Measurements from ENCODE around the gene PPP2R2C.

Gene PPP2R2C

GRCh38 chr4:6405397-6405706 lies 67.1 kb downstream of the PPP2R2C start:
- H3K27me3 ChIP-seq (ENCODE audit: insufficient read depth, low read length, poor library complexity, severe bottlenecking): no peaks in the 10 kb centered on the region
- no peaks in the 10 kb centered on the region for H3F3A ChIP-seq (ENCODE audit: low read depth)
- no peak overlapping the region for H2AFZ ChIP-seq (ENCODE audit: low read length)
- H3K4me3 ChIP-seq (ENCODE audit: low read length, poor library complexity, severe bottlenecking): no peak overlapping the region
- no peaks in the 10 kb centered on the region for H3K36me3 ChIP-seq (ENCODE audit: insufficient read depth, low read length)
- H4K20me1 ChIP-seq (ENCODE audit: insufficient read depth, low read length, poor library complexity, severe bottlenecking): no peaks in the 10 kb centered on the region
- H3K9me3 ChIP-seq (ENCODE audit: insufficient read depth, low read depth, low read length): no peaks in the 10 kb centered on the region
- no peak for TF ChIP-seq CTCF (conservative IDR thresholded peaks at IDR 0.05; ENCODE audit: low read length)
- no peak for TF ChIP-seq EZH2phosphoT487 (IDR thresholded peaks at IDR 0.05; ENCODE audit: borderline replicate concordance)
- no peaks in the 10 kb centered on the region for H3K9me2 ChIP-seq (replicated peaks; ENCODE audit: low read depth, low read length)
- no peaks in the 10 kb centered on the region for H3K4me1 ChIP-seq (ENCODE audit: insufficient read depth, low read length, poor library complexity, severe bottlenecking)
- H3K9ac ChIP-seq (ENCODE audit: low read depth, low read length, poor library complexity, severe bottlenecking): no peak overlapping the region
- no peak overlapping the region for H3K4me2 ChIP-seq (ENCODE audit: low read depth, low read length, poor library complexity, severe bottlenecking)
- H3K79me2 ChIP-seq (ENCODE audit: insufficient read depth, low read length): no peaks in the 10 kb centered on the region

- Histone ChIP-seq H2AFZ (ENCODE audit: low read length) (no peak overlapping the region), H3K79me2 (ENCODE audit: insufficient read depth, low read length) (no peaks in the 10 kb centered on the region), H3K9me3 (ENCODE audit: insufficient read depth, low read depth, low read length) (no peaks in the 10 kb centered on the region), H3K27me3 (ENCODE audit: insufficient read depth, low read length, poor library complexity, severe bottlenecking) (no peaks in the 10 kb centered on the region), H3K9me2 (replicated peaks; ENCODE audit: low read depth, low read length) (no peaks in the 10 kb centered on the region), H3K9ac (ENCODE audit: low read depth, low read length, poor library complexity, severe bottlenecking) (no peak overlapping the region), H3F3A (ENCODE audit: low read depth) (no peaks in the 10 kb centered on the region), H3K4me3 (ENCODE audit: low read length, poor library complexity, severe bottlenecking) (no peak overlapping the region), H4K20me1 (ENCODE audit: insufficient read depth, low read length, poor library complexity, severe bottlenecking) (no peaks in the 10 kb centered on the region), H3K4me1 (ENCODE audit: insufficient read depth, low read length, poor library complexity, severe bottlenecking) (no peaks in the 10 kb centered on the region), H3K4me2 (ENCODE audit: low read depth, low read length, poor library complexity, severe bottlenecking) (no peak overlapping the region), H3K36me3 (ENCODE audit: insufficient read depth, low read length) (no peaks in the 10 kb centered on the region)
- TF ChIP-seq CTCF (conservative IDR thresholded peaks at IDR 0.05; ENCODE audit: low read length): no peak
- TF ChIP-seq EZH2phosphoT487 (IDR thresholded peaks at IDR 0.05; ENCODE audit: borderline replicate concordance): no peak
Observed at GRCh38 chr4:6404611-6405396, 67.6 kb downstream of the PPP2R2C start.

GRCh38 chr4:6403400-6403685 lies 69.1 kb downstream of the PPP2R2C start:
- TF ChIP-seq EZH2phosphoT487 (IDR thresholded peaks at IDR 0.05; ENCODE audit: borderline replicate concordance) (no peak), CTCF (conservative IDR thresholded peaks at IDR 0.05; ENCODE audit: low read length) (no peak)
- Histone ChIP-seq H3K4me2 (ENCODE audit: low read depth, low read length, poor library complexity, severe bottlenecking) (no peak overlapping the region), H3K27me3 (ENCODE audit: insufficient read depth, low read length, poor library complexity, severe bottlenecking) (no peaks in the 10 kb centered on the region), H3K9me3 (ENCODE audit: insufficient read depth, low read depth, low read length) (no peaks in the 10 kb centered on the region), H3K4me1 (ENCODE audit: insufficient read depth, low read length, poor library complexity, severe bottlenecking) (no peaks in the 10 kb centered on the region), H2AFZ (ENCODE audit: low read length) (no peak overlapping the region), H4K20me1 (ENCODE audit: insufficient read depth, low read length, poor library complexity, severe bottlenecking) (no peaks in the 10 kb centered on the region), H3K79me2 (ENCODE audit: insufficient read depth, low read length) (no peaks in the 10 kb centered on the region), H3K9ac (ENCODE audit: low read depth, low read length, poor library complexity, severe bottlenecking) (no peak overlapping the region), H3K4me3 (ENCODE audit: low read length, poor library complexity, severe bottlenecking) (no peak overlapping the region), H3K36me3 (ENCODE audit: insufficient read depth, low read length) (no peaks in the 10 kb centered on the region), H3F3A (ENCODE audit: low read depth) (no peaks in the 10 kb centered on the region), H3K9me2 (replicated peaks; ENCODE audit: low read depth, low read length) (no peaks in the 10 kb centered on the region)
